GM12801 (cell line): ENCODE data around the gene RPRD1B.

Experiments
- CTCF ChIP-seq: IDR thresholded peaks from one replicate; pipeline ENCODE4 v1.5.1; 2011; ENCODE audit warnings: control low read depth; ENCODE audit not compliant: insufficient read length; ENCODE audit errors: extremely low read depth

RPRD1B gene

GRCh38 chr20:38066969-38067716 lies 33.6 kb downstream of the RPRD1B start:
- no peak for TF ChIP-seq CTCF

- TF ChIP-seq CTCF: no peak
These were observed 34.3 kb downstream of the RPRD1B start for GRCh38 chr20:38067717-38068365.

- no peak for TF ChIP-seq CTCF
These were observed 39.4 kb downstream of the RPRD1B start for GRCh38 chr20:38072898-38073297.

GRCh38 chr20:38073307-38074071 lies 39.9 kb downstream of the RPRD1B start:
- no peak for TF ChIP-seq CTCF

GRCh38 chr20:38075161-38075998 lies 41.8 kb downstream of the RPRD1B start:
- TF ChIP-seq CTCF: no peak

GRCh38 chr20:38076548-38076947 lies 43.0 kb downstream of the RPRD1B start:
- TF ChIP-seq CTCF: no peak

GRCh38 chr20:38078084-38078483 lies 44.5 kb downstream of the RPRD1B start:
- no peak for TF ChIP-seq CTCF
